ENCODE measurements around the gene P2RX4.

DNA sequence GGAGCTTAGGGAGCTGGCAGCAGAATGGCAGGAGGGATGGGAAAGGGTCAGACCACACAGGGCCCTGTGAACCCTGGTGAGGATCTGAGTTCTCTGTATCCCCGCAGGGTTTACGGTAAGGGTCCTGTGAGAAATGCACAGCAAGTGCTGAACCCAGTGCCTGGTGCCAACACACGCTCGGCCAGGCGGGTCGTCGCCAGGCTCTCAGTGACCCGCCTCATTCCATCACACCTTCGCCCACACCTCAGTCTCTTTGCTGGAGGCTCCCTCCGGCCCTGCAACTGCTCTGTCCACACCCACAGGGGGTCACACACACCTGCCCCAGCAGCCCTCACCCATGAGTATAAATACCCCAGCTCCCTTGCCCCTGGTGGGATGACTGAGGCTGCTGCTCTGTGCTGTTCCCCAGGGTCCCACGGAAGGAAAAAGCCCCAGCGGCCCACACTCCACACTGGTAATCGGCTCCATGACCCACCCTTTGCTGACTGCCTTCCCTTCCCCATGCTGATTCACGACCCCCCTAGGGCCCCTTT lies 63.5 kb downstream of the P2RX4 start:
- TF ChIP-seq, protein P1, sequence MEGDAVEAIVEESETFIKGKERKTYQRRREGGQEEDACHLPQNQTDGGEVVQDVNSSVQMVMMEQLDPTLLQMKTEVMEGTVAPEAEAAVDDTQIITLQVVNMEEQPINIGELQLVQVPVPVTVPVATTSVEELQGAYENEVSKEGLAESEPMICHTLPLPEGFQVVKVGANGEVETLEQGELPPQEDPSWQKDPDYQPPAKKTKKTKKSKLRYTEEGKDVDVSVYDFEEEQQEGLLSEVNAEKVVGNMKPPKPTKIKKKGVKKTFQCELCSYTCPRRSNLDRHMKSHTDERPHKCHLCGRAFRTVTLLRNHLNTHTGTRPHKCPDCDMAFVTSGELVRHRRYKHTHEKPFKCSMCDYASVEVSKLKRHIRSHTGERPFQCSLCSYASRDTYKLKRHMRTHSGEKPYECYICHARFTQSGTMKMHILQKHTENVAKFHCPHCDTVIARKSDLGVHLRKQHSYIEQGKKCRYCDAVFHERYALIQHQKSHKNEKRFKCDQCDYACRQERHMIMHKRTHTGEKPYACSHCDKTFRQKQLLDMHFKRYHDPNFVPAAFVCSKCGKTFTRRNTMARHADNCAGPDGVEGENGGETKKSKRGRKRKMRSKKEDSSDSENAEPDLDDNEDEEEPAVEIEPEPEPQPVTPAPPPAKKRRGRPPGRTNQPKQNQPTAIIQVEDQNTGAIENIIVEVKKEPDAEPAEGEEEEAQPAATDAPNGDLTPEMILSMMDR (IDR thresholded peaks at IDR 0.05): no peak
- no peak for TF ChIP-seq EP300 (IDR thresholded peaks at IDR 0.05)
